NB4 (cell line): Measurements from ENCODE around the gene PRICKLE2.

Experiments
- DNase-seq: peaks from one replicate; pipeline ENCODE4 v3.0.0; 2010; ENCODE audit warnings: low read depth
- H3K4me3 ChIP-seq: one replicate; pipeline ENCODE4 v1.5.1; 2011; ENCODE audit warnings: mild to moderate bottlenecking, low read depth, low read length, moderate library complexity
- CTCF ChIP-seq: IDR thresholded peaks from one replicate; pipeline ENCODE4 v1.5.1; 2012; ENCODE audit warnings: low read depth, low read length
- MYC ChIP-seq: IDR thresholded peaks from 2 replicates; pipeline ENCODE4 v1.6.1; 2011; ENCODE audit warnings: low read depth, low read length
- POLR2A ChIP-seq: IDR thresholded peaks from 2 replicates; pipeline ENCODE4 v1.6.1; 2011; ENCODE audit warnings: mild to moderate bottlenecking; ENCODE audit not compliant: insufficient read length; ENCODE audit errors: extremely low read depth
- TF ChIP-seq, protein P1 (sequence below): IDR thresholded peaks from 2 replicates; pipeline ENCODE4 v1.6.1; 2011; ENCODE audit warnings: low read depth, low read length

Gene PRICKLE2

GRCh38 chr3:64179249-64179648 is 46.0 kb downstream of the PRICKLE2 start:
- TF ChIP-seq POLR2A (no peak), MYC (no peak), CTCF (no peak)
- TF ChIP-seq, protein P1, sequence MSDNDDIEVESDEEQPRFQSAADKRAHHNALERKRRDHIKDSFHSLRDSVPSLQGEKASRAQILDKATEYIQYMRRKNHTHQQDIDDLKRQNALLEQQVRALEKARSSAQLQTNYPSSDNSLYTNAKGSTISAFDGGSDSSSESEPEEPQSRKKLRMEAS, result no peak
- DNase-seq, result no peak
- H3K4me3 ChIP-seq, result no peak overlapping the region

DNA sequence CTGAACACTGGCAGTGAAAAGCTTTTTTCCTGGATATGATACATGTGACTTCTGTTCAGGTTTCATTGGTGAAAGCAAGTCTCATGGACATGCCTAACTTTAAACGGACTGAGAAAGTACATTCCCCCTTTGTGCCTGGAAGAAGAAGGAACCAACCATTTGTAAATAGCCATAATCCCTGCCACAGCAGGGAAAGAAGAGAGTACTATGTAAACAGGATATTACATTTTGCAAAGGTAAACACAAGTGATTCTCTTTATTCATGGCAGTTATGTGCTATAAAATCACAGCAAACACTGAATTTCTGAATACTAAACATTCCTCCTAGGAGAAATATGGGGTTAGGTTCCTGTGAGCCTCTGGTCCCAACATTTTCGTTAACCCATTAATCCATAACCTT is 46.8 kb downstream of the PRICKLE2 start:
- DNase-seq, result no peak
- TF ChIP-seq CTCF (no peak), MYC (no peak), POLR2A (no peak)
- TF ChIP-seq, protein P1, result no peak
- H3K4me3 ChIP-seq, result no peak overlapping the region

DNA sequence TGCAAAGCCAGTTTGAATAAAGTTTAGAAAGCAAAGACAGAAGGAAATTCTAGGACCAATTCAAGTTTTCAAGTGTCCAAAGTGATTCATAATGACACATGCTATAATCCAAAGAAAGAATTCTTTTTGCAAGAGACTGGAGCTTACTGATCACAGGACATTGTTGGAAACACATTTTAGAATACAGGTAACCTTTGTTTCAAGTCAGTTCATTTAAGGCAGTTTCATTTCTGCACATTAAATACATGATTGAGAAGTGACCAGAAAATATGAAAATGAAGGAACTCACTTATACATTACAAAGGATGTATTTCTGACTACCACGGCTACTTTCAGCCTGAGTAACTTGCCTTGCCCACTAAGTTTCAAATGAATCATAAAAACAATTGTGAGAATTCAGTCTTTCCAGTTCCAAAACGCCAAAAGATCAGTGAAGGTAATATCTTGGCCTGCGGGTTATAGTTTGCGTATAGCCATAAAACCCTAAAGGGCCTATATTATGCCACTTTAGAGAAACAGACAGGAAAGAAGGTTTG is 48.7 kb downstream of the PRICKLE2 start:
- no peak for DNase-seq
- TF ChIP-seq, protein P1, result no peak
- TF ChIP-seq POLR2A (no peak), CTCF (no peak), MYC (no peak)
- no peak overlapping the region for H3K4me3 ChIP-seq

DNA sequence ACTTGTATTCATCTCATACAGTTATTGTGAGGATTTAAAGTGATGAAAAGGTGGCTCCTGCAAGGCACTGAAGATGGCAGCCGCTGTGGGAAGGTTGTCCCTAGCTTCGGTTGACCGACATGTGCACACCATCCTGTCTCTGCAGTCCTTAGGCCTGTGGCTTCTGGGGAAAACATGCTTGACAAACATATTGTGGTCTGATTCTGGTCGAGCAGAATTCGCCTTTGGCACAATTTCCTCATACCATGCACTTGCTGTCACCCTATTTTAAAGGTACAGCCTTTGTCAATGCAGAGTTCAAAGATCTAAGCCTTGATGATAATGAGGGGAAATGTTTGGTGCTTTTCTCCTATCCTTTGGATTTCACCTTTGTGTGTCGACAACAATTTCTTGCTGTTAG is 50.9 kb downstream of the PRICKLE2 start:
- no peak for TF ChIP-seq POLR2A
- TF ChIP-seq MYC, result no peak
- TF ChIP-seq CTCF, result no peak
- TF ChIP-seq, protein P1, result no peak
- no peak for DNase-seq
- no peak overlapping the region for H3K4me3 ChIP-seq

- TF ChIP-seq MYC (no peak), CTCF (no peak), POLR2A (no peak)
- TF ChIP-seq, protein P1, result no peak
- DNase-seq, result no peak
- H3K4me3 ChIP-seq, result no peak overlapping the region
These were observed 51.7 kb downstream of the PRICKLE2 start for GRCh38 chr3:64173563-64173962.

DNA sequence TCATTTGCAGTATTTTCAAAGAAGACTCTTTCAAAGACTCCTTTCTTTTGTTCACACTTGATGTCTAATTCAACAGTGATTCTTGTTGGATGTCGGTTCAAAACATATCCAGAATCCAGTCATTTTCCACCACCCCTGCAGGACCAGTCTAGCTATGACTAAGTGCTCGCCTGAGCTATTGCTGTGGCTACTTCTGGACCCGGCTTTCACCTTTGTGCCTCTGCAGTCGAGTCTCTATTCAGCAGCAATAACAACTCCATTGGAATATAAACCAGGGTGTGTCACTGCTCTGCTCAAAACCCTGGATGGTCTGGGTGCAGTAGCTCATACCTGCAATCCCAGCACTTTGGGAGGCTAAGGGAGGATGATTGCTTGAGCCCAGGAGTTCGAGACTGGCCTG is 55.0 kb downstream of the PRICKLE2 start:
- TF ChIP-seq MYC (no peak), POLR2A (no peak), CTCF (no peak)
- TF ChIP-seq, protein P1, result no peak
- no peak for DNase-seq
- H3K4me3 ChIP-seq, result no peak overlapping the region
